ENCODE measurements around the gene BMP3.

Gene BMP3

GRCh38 chr4:81061344-81061730, 30.8 kb downstream of the BMP3 start:
- Histone ChIP-seq H3K9me3 (ENCODE audit: control extremely low read depth in 1 of 5, control insufficient read depth in 4 of 5, insufficient read depth in 2 of 5, low read depth in 1 of 5, low read length in 4 of 5) (no peaks in the 10 kb centered on the region), H3K27ac (ENCODE audit: insufficient read depth in 1 of 2, low read depth in 1 of 2, low read length in 2 of 2, poor library complexity in 1 of 2, severe bottlenecking in 2 of 2) (no peak overlapping the region), H3K36me3 (ENCODE audit: control insufficient read depth in 4 of 4, insufficient read depth in 4 of 4, low read length in 3 of 4) (no peaks in the 10 kb centered on the region), H3K27me3 (replicated peaks in 2 of 5; ENCODE audit: control insufficient read depth in 4 of 5, insufficient read depth in 5 of 5, low read length in 4 of 5) (no peaks in the 10 kb centered on the region), H3K4me1 (ENCODE audit: control extremely low read depth in 1 of 4, control insufficient read depth in 4 of 4, insufficient read depth in 4 of 4, low read length in 3 of 4) (no peaks in the 10 kb centered on the region), H3K4me3 (ENCODE audit: control insufficient read depth in 1 of 7, extremely low read depth in 1 of 7, insufficient read depth in 4 of 7, low read depth in 2 of 7, low read length in 6 of 7) (no peak overlapping the region)
- no peak for DNase-seq
- ChIA-PET CTCF (no interaction called here), POLR2A (no interaction called here)

- H3K9me3 ChIP-seq (ENCODE audit: control extremely low read depth in 1 of 5, control insufficient read depth in 4 of 5, insufficient read depth in 2 of 5, low read depth in 1 of 5, low read length in 4 of 5), result no peaks in the 10 kb centered on the region
- no peak overlapping the region for H3K4me3 ChIP-seq (ENCODE audit: control insufficient read depth in 1 of 7, extremely low read depth in 1 of 7, insufficient read depth in 4 of 7, low read depth in 2 of 7, low read length in 6 of 7)
- H3K4me1 ChIP-seq (ENCODE audit: control extremely low read depth in 1 of 4, control insufficient read depth in 4 of 4, insufficient read depth in 4 of 4, low read length in 3 of 4), result no peaks in the 10 kb centered on the region
- no peaks in the 10 kb centered on the region for H3K36me3 ChIP-seq (ENCODE audit: control insufficient read depth in 4 of 4, insufficient read depth in 4 of 4, low read length in 3 of 4)
- no CpG with 5 or more reads among the region's 1 CpG for WGBS (ENCODE audit: insufficient coverage)
- CTCF ChIA-PET, result no interaction called here
- POLR2A ChIA-PET, result no interaction called here
- no peaks in the 10 kb centered on the region for H3K27me3 ChIP-seq (replicated peaks in 2 of 5; ENCODE audit: control insufficient read depth in 4 of 5, insufficient read depth in 5 of 5, low read length in 4 of 5)
- no peak for DNase-seq
- H3K27ac ChIP-seq (ENCODE audit: insufficient read depth in 1 of 2, low read depth in 1 of 2, low read length in 2 of 2, poor library complexity in 1 of 2, severe bottlenecking in 2 of 2), result no peak overlapping the region
Observed at GRCh38 chr4:81062001-81062400, 31.5 kb downstream of the BMP3 start.

GRCh38 chr4:81065446-81065845, 34.9 kb downstream of the BMP3 start:
- WGBS (ENCODE audit: insufficient coverage), result no CpG with 5 or more reads among the region's 5 CpGs
- POLR2A ChIA-PET, result no interaction called here
- no peaks in the 10 kb centered on the region for H3K27me3 ChIP-seq (replicated peaks in 2 of 5; ENCODE audit: control insufficient read depth in 4 of 5, insufficient read depth in 5 of 5, low read length in 4 of 5)
- no peak overlapping the region for H3K27ac ChIP-seq (ENCODE audit: insufficient read depth in 1 of 2, low read depth in 1 of 2, low read length in 2 of 2, poor library complexity in 1 of 2, severe bottlenecking in 2 of 2)
- DNase-seq, result no peak
- H3K4me1 ChIP-seq (ENCODE audit: control extremely low read depth in 1 of 4, control insufficient read depth in 4 of 4, insufficient read depth in 4 of 4, low read length in 3 of 4), result no peaks in the 10 kb centered on the region
- no peaks in the 10 kb centered on the region for H3K9me3 ChIP-seq (ENCODE audit: control extremely low read depth in 1 of 5, control insufficient read depth in 4 of 5, insufficient read depth in 2 of 5, low read depth in 1 of 5, low read length in 4 of 5)
- CTCF ChIA-PET, result interaction anchor here (1.5 kb wide), 1 partner anchor 287 kb away, joined by 8 read pairs; no protein-coding TSS in a partner anchor
- H3K4me3 ChIP-seq (ENCODE audit: control insufficient read depth in 1 of 7, extremely low read depth in 1 of 7, insufficient read depth in 4 of 7, low read depth in 2 of 7, low read length in 6 of 7), result no peak overlapping the region
- H3K36me3 ChIP-seq (ENCODE audit: control insufficient read depth in 4 of 4, insufficient read depth in 4 of 4, low read length in 3 of 4), result no peaks in the 10 kb centered on the region

DNA sequence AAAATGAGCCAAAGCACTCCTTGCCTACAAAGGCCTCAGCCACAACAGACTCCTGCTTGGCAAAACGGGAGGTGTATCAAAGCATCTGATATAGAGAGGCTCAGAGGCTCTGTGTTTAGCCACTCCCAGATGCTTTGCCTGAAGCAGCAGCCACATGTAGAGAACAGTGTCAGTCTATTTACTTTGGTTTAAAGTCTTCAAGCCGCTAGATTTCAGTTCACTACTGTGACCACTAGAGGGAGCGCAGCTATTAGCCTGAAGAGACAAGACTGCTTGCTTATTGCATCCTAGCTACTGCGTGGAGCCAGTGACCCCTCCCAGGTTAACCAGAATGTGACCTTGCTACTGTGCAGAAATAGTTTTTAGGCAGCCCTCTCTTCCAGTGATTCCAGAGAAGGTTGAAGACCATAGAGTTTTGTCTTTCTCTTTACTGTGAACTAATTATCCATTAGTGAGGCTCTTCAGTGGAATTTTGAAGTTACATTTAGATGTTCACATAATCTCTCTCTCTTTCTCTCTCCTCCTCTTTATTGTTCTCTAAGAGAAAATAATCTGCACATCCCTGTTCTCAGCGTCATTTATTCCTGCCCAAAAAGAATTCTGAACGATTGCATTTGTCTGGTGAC, 39.3 kb downstream of the BMP3 start:
- CTCF ChIA-PET, result interaction anchor here (0.5 to 5.6 kb wide), 18 partner anchors 9 to 301 kb away, joined by 3 to 84 read pairs (median 4); partner anchors contain the start of gene PRKG2
- 0% methylated on average over 4 of the region's 6 CpGs for WGBS (ENCODE audit: insufficient coverage)
- POLR2A ChIA-PET, result no interaction called here
- Histone ChIP-seq H3K27ac (ENCODE audit: insufficient read depth in 1 of 2, low read depth in 1 of 2, low read length in 2 of 2, poor library complexity in 1 of 2, severe bottlenecking in 2 of 2) (no peak overlapping the region), H3K4me3 (ENCODE audit: control insufficient read depth in 1 of 7, extremely low read depth in 1 of 7, insufficient read depth in 4 of 7, low read depth in 2 of 7, low read length in 6 of 7) (no peak overlapping the region), H3K4me1 (ENCODE audit: control extremely low read depth in 1 of 4, control insufficient read depth in 4 of 4, insufficient read depth in 4 of 4, low read length in 3 of 4) (no peaks in the 10 kb centered on the region), H3K9me3 (ENCODE audit: control extremely low read depth in 1 of 5, control insufficient read depth in 4 of 5, insufficient read depth in 2 of 5, low read depth in 1 of 5, low read length in 4 of 5) (no peaks in the 10 kb centered on the region), H3K27me3 (replicated peaks in 2 of 5; ENCODE audit: control insufficient read depth in 4 of 5, insufficient read depth in 5 of 5, low read length in 4 of 5) (no peaks in the 10 kb centered on the region), H3K36me3 (ENCODE audit: control insufficient read depth in 4 of 4, insufficient read depth in 4 of 4, low read length in 3 of 4) (no peaks in the 10 kb centered on the region)
- peak; percentile 88 to 93 (median 89) for DNase-seq

- no peaks in the 10 kb centered on the region for H3K9me3 ChIP-seq (ENCODE audit: control extremely low read depth in 1 of 5, control insufficient read depth in 4 of 5, insufficient read depth in 2 of 5, low read depth in 1 of 5, low read length in 4 of 5)
- H3K27me3 ChIP-seq (replicated peaks in 2 of 5; ENCODE audit: control insufficient read depth in 4 of 5, insufficient read depth in 5 of 5, low read length in 4 of 5), result no peaks in the 10 kb centered on the region
- no CpG with 5 or more reads among the region's 2 CpGs for WGBS (ENCODE audit: insufficient coverage)
- H3K4me3 ChIP-seq (ENCODE audit: control insufficient read depth in 1 of 7, extremely low read depth in 1 of 7, insufficient read depth in 4 of 7, low read depth in 2 of 7, low read length in 6 of 7), result no peak overlapping the region
- no peaks in the 10 kb centered on the region for H3K36me3 ChIP-seq (ENCODE audit: control insufficient read depth in 4 of 4, insufficient read depth in 4 of 4, low read length in 3 of 4)
- no peaks in the 10 kb centered on the region for H3K4me1 ChIP-seq (ENCODE audit: control extremely low read depth in 1 of 4, control insufficient read depth in 4 of 4, insufficient read depth in 4 of 4, low read length in 3 of 4)
- CTCF ChIA-PET, result interaction anchor here (0.8 to 5.6 kb wide), 11 partner anchors 13 to 1131 kb away, joined by 3 to 84 read pairs (median 8); no protein-coding TSS in a partner anchor
- POLR2A ChIA-PET, result no interaction called here
- no peak for DNase-seq
- no peak overlapping the region for H3K27ac ChIP-seq (ENCODE audit: insufficient read depth in 1 of 2, low read depth in 1 of 2, low read length in 2 of 2, poor library complexity in 1 of 2, severe bottlenecking in 2 of 2)
Observed at GRCh38 chr4:81071013-81071412, 40.5 kb downstream of the BMP3 start.

GRCh38 chr4:81081156-81081555, 50.6 kb downstream of the BMP3 start:
- CTCF ChIA-PET, result no interaction called here

DNA sequence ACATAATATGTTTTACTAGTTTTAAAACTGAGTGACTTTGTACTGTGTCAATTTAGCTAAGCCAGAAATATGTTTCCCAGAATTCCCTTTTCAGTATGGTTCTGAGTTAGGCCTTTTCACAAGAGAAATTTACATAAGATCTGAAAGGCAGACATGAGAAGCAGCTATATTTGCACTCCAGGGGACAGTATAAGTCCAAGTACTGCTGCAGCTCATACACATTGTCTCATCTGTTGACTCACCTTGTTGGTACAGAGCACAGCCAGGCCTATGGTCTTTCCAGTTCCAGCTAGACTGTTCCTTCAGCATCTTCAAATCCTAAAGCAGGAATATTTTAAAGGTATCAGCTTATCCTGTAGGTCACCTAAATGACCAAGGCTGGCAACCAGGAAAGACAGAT, 53.5 kb downstream of the BMP3 start:
- Histone ChIP-seq H3K27me3 (replicated peaks in 2 of 5; ENCODE audit: control insufficient read depth in 4 of 5, insufficient read depth in 5 of 5, low read length in 4 of 5) (no peaks in the 10 kb centered on the region), H3K9me3 (ENCODE audit: control extremely low read depth in 1 of 5, control insufficient read depth in 4 of 5, insufficient read depth in 2 of 5, low read depth in 1 of 5, low read length in 4 of 5) (peaks cover 0 to 7% (median 0%) of the 10 kb centered on the region in 5 experiments), H3K4me3 (ENCODE audit: control insufficient read depth in 1 of 7, extremely low read depth in 1 of 7, insufficient read depth in 4 of 7, low read depth in 2 of 7, low read length in 6 of 7) (no peak overlapping the region), H3K36me3 (ENCODE audit: control insufficient read depth in 4 of 4, insufficient read depth in 4 of 4, low read length in 3 of 4) (peaks cover 0 to 27% (median 8%) of the 10 kb centered on the region in 4 experiments), H3K27ac (ENCODE audit: insufficient read depth in 1 of 2, low read depth in 1 of 2, low read length in 2 of 2, poor library complexity in 1 of 2, severe bottlenecking in 2 of 2) (peak overlapping the region in 1 of 2 experiments; percentile 7), H3K4me1 (ENCODE audit: control extremely low read depth in 1 of 4, control insufficient read depth in 4 of 4, insufficient read depth in 4 of 4, low read length in 3 of 4) (no peaks in the 10 kb centered on the region)
- ChIA-PET POLR2A (no interaction called here), CTCF (interaction anchor here (1.0 to 2.6 kb wide), 5 partner anchors 8 to 268 kb away, joined by 3 to 8 read pairs (median 4); no protein-coding TSS in a partner anchor)
- peak; percentile 11 to 18 (median 15) for DNase-seq

More at GRCh38 chr4:81081156-81081555, 50.6 kb downstream of the BMP3 start:
- Histone ChIP-seq H3K27ac (ENCODE audit: insufficient read depth in 1 of 2, low read depth in 1 of 2, low read length in 2 of 2, poor library complexity in 1 of 2, severe bottlenecking in 2 of 2) (no peak overlapping the region), H3K36me3 (ENCODE audit: control insufficient read depth in 4 of 4, insufficient read depth in 4 of 4, low read length in 3 of 4) (peaks cover 0 to 9% (median 3%) of the 10 kb centered on the region in 4 experiments), H3K27me3 (replicated peaks in 2 of 5; ENCODE audit: control insufficient read depth in 4 of 5, insufficient read depth in 5 of 5, low read length in 4 of 5) (no peaks in the 10 kb centered on the region), H3K9me3 (ENCODE audit: control extremely low read depth in 1 of 5, control insufficient read depth in 4 of 5, insufficient read depth in 2 of 5, low read depth in 1 of 5, low read length in 4 of 5) (peaks cover 0 to 7% (median 0%) of the 10 kb centered on the region in 5 experiments), H3K4me3 (ENCODE audit: control insufficient read depth in 1 of 7, extremely low read depth in 1 of 7, insufficient read depth in 4 of 7, low read depth in 2 of 7, low read length in 6 of 7) (no peak overlapping the region), H3K4me1 (ENCODE audit: control extremely low read depth in 1 of 4, control insufficient read depth in 4 of 4, insufficient read depth in 4 of 4, low read length in 3 of 4) (no peaks in the 10 kb centered on the region)
- 97% methylated on average over 4 of the region's 5 CpGs for WGBS (ENCODE audit: insufficient coverage)
- POLR2A ChIA-PET, result no interaction called here
- DNase-seq, result no peak
